Measurements from ENCODE around the gene SLC35F2.

GRCh38 chr11:107834995-107835394 is 23.6 kb downstream of the SLC35F2 start:
- TF ChIP-seq CTCF (conservative IDR thresholded peaks at IDR 0.05 in 1 of 2, IDR thresholded peaks at IDR 0.05 in 1 of 2; ENCODE audit: low read depth in 1 of 2, low read length in 2 of 2) (no peak), EZH2 (IDR thresholded peaks at IDR 0.05; ENCODE audit: low read length, missing control alignments) (no peak)

All from fibroblast of lung (primary cell).